GM20431 (cell line): ENCODE results near the gene ARRDC2.
"Not testable (repeated sequence)": the region's sequence is repeated elsewhere in the genome, so short reads cannot be mapped to it uniquely, and the experiment has no call there.

Source experiments
- in situ Hi-C: fragments of 300-500 bp; cut with MseI, MboI; formaldehyde crosslinking; loops from one replicate; pipeline ENCODE4 v1.15.0; 2020; ENCODE audit warnings: low sequenced_read_pairs; ENCODE audit not compliant: unreplicated experiment

The ARRDC2 gene

DNA sequence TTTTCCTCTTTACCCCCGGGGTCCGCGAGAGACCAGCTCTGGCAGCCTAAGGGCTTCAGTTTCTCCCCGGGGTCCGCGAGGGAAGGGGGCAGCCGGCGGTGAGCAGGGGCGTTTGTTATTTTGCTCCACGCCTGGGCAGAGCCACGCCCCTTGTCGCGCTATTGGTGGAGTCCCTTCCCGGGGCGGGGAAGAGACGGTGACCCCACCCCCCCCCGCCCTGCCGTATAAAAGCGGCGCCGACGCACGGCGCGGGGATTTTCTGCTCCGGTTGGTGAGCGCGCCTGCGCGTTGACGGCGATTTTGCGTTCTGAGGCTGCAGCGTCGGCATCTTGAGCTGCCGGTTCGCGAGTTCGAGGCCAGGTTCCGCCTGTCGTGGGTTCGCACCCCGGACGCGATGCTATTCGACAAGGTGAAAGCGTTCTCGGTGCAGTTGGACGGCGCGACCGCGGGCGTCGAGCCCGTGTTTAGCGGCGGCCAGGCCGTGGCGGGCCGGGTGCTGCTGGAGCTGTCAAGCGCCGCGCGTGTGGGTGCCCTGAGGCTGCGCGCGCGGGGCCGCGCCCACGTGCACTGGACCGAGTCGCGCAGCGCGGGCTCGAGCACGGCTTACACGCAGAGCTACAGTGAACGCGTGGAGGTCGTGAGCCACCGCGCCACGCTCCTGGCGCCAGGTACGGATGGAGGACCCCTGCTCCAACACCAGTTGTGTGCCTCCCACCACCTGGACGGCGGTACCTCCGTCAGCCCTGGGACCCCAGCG is at the start of gene ARRDC2:
Gene ARRDC2 (plus strand): TSS at position 254 of the 757 bp plus-strand sequence. CDS start 141 bp downstream, at position 395.
- in situ Hi-C loops, result no loop called here

DNA sequence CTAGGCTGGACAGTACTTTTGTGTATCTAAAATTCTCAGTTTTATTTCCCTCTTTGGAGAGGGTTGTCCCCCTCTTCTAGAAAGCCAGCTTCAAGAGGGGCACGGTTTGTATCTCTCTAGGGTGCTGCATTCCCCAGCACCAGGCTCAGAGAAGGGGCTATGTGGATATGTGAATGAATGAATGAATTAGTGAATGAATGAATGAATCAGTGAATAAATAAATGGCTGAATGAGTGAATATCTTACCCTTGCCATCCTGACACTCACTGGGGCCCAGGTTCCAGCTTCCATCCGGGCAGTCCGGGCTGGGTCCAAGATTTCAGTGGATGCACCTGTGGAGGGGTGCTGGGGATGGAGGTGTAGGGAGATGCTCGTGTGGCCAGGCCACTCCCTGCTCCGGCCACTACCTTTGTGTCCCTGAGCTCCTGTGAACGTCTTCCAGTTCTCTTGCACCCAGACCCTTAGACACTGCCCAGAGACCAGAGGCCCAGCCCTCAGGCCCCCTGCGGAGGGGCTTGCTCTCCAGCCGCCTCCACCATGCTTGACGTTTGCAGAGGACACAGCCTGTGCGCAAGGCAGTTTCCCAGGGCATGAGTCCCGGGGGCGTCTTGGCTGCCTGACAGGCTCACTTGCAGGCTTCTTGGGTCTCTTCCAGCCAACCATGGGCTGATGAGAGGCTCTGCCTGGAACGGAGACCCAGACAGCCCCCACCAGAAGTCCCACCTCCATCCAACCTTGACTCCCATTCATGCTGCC is 43.9 kb upstream of the ARRDC2 start:
- in situ Hi-C loops, result no loop called here

DNA sequence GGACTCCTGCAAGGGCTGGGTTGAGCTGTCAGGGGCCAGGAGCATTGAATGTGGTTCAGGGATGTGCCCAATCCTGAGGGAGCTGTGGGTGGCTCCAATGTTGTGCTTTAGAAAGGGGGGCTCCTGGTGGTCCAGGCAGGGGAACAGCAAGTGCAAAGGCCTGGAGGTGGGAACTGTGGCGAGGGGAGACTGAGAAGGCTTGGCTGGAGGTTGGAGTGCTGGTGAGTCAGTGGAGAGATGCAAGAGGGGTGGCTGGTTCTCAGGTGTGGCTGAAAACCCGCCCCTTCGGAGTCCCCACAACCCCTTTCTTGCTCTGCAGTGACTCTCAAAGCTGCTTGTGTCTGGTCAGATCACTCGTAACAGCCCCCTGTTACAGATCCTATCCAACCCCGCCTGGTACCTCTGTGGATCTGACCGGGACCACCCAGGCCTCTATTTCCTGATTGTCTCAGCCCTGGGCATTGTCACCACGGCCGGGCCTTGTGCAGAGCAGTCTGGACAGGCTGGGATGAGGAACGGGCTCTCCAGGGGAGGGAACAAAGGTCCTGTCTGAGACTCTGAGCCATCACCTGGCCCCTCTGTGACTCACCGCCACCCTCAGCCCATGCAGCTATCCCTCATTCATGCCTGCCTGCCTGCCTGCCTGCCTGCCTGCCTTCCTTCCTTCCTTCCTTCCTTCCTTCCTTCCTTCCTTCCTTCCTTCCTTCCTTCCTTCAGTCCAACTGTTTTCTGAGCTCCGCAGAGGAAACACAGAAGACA is 42.4 kb upstream of the ARRDC2 start:
- in situ Hi-C loops, result no loop called here

DNA sequence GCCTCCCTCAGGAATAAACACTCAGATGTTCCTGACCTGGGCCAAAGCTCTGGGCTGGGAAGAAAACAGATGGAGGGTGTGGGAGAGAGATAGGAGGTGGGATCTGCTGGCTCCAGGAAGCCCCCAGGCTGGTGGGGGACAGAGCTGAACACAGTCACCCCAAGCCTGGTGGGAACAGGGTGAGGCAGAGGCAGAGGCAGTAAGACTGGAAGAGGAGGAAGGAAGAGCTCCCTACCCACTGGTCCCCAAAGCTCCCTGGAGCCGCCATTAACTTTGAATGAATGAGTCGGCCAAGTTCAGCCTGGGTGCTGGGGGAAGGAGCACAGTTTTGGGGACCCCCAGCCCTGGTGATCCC is 41.9 kb upstream of the ARRDC2 start:
- in situ Hi-C loops, result no loop called here

- in situ Hi-C loops, result no loop called here
These were observed 41.3 kb upstream of the ARRDC2 start, which contains the start of gene KCNN1 for GRCh38 chr19:17966550-17967256. KCNN1 (plus strand) TSS chr19:17967107; CDS start chr19:17973889, 6,782 bp downstream.

DNA sequence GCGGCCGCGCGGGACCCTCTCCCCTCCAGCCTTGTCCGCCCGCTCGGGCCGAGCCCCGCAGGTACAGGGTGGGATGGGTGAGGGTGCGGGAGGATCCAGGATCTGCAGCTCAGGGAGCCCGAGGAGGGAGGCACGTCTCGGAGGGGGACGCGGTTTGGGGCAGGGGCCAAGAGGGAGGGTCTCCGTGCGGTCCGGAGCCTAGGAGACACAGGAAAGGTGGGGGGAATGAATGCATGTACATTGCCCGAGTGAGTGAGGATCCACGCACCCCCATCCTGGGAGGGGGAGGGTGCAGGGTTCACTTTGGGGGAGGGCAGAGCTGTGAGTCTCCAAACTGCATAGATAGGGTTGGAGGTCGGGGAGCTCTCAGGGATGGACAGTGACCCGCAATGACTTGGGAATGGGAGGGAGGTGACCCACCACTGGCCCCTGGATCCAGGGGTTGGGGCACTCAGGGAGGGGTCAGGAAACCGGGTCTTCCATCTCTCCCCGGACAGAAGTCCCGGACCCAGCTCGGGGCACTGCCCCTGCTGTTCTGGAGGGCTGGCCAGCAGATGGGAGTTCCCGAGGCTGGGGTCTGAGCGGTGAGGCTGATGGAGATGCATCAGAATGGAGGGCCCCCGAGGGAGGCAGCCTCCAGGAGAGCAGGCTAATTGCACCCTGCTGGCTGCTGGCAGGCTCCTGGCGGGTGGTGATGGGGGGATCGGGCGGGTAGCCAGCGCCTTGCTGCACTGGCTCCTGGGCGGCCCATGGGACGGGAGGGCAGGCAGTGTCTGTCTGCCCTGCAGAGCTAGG is 40.5 kb upstream of the ARRDC2 start:
- in situ Hi-C loops, result no loop called here

DNA sequence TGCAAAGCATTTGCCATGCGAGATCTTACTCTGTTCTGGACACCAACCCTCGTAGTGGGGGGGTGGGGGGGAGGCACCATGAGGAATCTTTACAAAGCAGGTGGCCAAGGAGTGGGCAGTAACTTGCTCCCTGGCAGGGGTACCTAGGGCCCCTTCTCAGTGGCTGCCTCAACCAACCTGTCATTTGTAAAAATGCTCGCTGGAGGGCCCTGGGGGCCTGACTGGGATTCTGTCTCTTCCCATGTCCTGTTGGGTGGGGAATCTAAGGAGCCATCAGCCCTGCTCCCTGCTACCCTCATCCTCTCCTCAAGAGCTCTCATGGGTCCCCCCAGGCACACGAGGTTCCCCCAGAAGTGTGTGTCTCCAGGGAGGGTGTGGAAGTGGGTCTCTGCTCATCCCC is 39.6 kb upstream of the ARRDC2 start:
- in situ Hi-C loops, result no loop called here

DNA sequence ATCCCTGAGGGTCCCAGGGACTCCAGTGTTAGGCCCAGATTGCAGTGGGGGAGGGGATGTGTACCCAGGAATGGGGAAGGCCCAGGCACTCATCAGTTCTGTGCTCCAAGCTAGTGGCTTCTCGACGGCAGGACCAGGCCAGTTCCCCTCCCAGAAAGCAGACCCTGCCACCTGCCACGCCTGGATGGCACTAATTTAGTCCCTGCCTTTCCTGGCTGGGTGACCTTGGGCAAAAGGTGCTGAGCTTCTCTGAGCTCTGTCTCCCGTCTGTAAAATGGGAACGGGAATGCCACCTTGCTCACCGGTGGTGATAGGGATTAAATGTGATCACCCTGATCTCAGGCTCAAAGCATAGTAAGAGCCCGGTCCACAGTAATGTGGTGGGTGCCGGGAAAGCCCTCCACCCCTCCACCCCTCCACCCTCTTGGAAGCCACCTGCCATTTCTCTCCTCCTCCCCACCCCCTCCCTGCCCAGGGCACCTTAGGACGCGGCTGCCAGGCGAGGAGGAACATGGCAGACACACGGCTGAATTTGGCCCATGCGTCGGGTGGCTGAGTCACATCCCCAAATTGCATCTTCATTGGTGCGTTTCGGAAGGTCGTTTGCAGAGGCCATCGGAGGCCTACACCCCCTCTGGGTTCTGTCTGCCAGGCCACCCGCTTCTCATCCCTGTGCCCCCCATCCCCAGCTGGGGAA is 38.7 kb upstream of the ARRDC2 start:
- in situ Hi-C loops, result no loop called here

DNA sequence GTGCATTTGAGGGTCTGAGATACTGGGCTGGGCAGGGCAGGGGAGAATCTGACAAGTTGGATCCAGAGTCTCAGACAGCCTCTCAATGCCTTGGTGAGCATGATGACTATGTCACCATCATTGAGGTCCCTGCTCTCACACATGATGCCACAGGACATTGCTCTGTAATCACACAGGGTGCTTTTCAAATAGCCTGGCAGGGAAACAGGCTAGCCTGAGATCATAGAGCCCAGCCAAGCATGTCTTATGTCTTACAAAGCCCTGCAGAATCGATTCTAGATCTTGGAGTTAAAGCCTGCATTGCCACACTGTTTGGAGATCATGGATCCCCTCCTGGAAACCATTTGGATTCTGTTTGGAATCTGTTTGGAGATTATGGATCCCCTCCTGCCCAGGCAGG is 35.7 kb upstream of the ARRDC2 start:
- in situ Hi-C loops, result no loop called here

DNA sequence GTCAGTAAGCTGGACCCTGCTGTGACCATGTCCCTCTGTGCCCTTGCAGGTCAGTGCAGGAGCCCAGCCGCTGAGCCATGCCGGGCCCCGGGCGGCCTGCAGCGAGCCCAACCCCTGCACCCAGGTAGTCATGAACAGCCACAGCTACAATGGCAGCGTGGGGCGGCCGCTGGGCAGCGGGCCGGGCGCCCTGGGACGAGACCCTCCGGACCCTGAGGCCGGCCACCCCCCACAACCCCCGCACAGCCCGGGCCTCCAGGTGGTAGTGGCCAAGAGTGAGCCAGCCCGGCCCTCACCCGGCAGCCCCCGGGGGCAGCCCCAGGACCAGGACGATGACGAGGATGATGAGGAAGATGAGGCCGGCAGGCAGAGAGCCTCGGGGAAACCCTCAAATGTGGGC is 34.2 kb upstream of the ARRDC2 start:
- in situ Hi-C loops, result no loop called here

GRCh38 chr19:17974551-17974950 is 33.4 kb upstream of the ARRDC2 start:
- in situ Hi-C loops, result no loop called here

DNA sequence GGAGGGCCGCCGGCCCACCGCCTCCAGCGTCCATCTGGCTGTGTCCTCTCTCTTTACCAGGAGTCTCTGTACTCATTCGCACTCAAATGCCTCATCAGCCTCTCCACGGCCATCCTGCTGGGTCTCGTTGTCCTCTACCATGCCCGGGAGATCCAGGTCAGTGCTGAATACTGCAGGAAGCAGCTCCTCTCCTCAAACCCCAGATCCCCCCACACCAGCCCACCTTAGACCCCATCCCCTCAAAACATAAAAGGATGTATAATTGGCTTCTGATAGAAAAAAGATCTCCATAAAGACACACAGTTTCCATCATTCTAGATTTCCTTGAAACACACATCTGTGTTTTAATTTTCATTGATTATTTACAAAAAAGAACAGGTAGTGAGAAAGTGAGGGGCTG is 32.9 kb upstream of the ARRDC2 start:
- in situ Hi-C loops, result no loop called here

DNA sequence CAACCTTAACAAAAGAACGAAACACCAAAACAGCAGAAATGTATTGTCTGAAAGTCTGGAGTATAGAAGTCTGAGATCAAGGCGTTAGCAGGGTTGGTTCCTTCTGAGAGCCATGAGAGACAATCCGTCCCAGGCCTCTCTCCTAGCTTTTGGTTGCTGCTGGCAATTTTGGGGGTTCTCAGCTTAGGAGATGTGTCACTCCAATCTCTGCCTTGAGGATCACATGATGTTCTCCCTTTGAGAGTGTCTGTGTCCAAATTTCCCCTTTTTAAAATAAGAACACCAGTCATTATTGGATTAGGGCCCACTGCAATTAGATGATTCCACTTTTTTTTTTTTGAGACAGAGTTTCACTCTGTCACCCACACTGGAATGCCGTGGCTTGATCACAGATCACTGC is 30.9 kb upstream of the ARRDC2 start:
- in situ Hi-C loops, result no loop called here

- in situ Hi-C loops, result no loop called here
These were observed 30.5 kb upstream of the ARRDC2 start for GRCh38 chr19:17977488-17977887.

DNA sequence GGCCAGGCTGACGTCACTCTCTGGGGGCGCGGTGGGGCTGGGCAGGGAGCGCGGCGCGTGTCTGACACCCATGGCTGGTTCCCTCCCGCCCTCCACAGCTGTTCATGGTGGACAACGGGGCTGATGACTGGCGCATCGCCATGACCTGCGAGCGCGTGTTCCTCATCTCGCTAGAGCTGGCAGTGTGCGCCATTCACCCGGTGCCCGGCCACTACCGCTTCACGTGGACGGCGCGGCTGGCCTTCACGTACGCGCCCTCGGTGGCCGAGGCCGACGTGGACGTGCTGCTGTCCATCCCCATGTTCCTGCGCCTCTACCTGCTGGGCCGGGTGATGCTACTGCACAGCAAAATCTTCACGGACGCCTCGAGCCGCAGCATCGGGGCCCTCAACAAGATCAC is 26.4 kb upstream of the ARRDC2 start:
- in situ Hi-C loops, result no loop called here

DNA sequence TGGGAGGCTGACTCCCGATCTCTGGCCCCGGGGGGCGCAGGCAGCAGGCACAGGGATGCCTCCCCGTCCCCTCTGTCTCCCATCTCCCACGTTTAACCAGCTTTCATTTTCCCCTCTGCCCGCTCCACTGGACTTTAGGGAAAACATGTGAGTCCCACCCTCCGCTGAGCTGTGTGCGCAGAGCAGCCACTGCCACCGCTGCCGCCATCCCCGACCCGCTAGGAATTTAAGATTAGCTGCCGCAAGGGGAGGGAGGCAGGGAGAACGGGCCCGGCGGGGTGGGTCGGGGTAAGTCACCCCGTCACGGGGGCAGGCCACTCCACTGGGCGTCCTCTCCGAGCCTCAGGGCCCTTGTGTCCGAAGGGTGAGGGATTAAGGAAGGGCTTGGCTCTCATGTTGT is 25.5 kb upstream of the ARRDC2 start:
- in situ Hi-C loops, result no loop called here

GRCh38 chr19:17985037-17985818 is 22.7 kb upstream of the ARRDC2 start:
- in situ Hi-C loops, result no loop called here

DNA sequence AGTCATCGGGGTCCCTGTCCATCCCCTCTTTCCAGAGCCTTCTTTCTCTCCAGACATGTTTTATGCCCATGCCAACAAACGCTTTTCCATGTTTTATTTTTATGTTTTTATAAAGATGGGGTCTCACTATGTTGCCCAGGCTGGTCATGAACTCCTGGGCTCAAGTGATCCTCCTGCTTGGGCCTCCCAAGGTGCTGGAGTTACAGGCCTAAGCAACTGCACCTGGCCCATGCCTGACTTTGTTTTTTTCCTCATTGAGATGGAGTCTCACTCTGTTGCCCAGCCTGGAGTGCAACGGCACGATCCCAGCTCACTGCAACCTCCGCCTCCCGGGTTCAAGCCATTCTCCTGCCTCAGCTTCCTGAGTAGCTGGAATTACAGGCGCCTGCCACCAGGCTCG is 21.4 kb upstream of the ARRDC2 start:
- in situ Hi-C loops, result not testable (repeated sequence)
